ENCODE results near the gene FFAR3.

FFAR3 gene

GRCh38 chr19:35330475-35330874 is 27.8 kb upstream of the FFAR3 start:
- DNase-seq (ENCODE audit: low read depth, low spot score) = no peak

- DNase-seq (ENCODE audit: low read depth, low spot score) = no peak
Observed at GRCh38 chr19:35331551-35332214, 26.6 kb upstream of the FFAR3 start.

GRCh38 chr19:35332817-35333216 is 25.4 kb upstream of the FFAR3 start:
- DNase-seq (ENCODE audit: low read depth, low spot score) = no peak

- DNase-seq (ENCODE audit: low read depth, low spot score) = no peak
Observed at GRCh38 chr19:35334144-35334753, 24.0 kb upstream of the FFAR3 start.

GRCh38 chr19:35336166-35336955 is 21.9 kb upstream of the FFAR3 start:
- no peak for DNase-seq (ENCODE audit: low read depth, low spot score)

GRCh38 chr19:35337097-35337983 is 20.9 kb upstream of the FFAR3 start:
- DNase-seq (ENCODE audit: low read depth, low spot score) = no peak

- DNase-seq (ENCODE audit: low read depth, low spot score) = no peak
Observed at GRCh38 chr19:35337984-35338296, 20.3 kb upstream of the FFAR3 start.

- DNase-seq (ENCODE audit: low read depth, low spot score) = no peak
Observed at GRCh38 chr19:35340431-35340830, 17.8 kb upstream of the FFAR3 start.

- DNase-seq (ENCODE audit: low read depth, low spot score) = no peak
Observed at GRCh38 chr19:35341006-35341405, 17.3 kb upstream of the FFAR3 start.

GRCh38 chr19:35341565-35342225 is 16.6 kb upstream of the FFAR3 start:
- no peak for DNase-seq (ENCODE audit: low read depth, low spot score)

- DNase-seq (ENCODE audit: low read depth, low spot score) = no peak
Observed at GRCh38 chr19:35342430-35342829, 15.8 kb upstream of the FFAR3 start.

- DNase-seq (ENCODE audit: low read depth, low spot score) = no peak
Observed at GRCh38 chr19:35344511-35345031, 13.7 kb upstream of the FFAR3 start.

GRCh38 chr19:35345671-35346111 is 12.6 kb upstream of the FFAR3 start:
- no peak for DNase-seq (ENCODE audit: low read depth, low spot score)

- no peak for DNase-seq (ENCODE audit: low read depth, low spot score)
Observed at GRCh38 chr19:35346193-35347052, 11.8 kb upstream of the FFAR3 start.

GRCh38 chr19:35347171-35347929 is 10.9 kb upstream of the FFAR3 start, which contains the start of gene FFAR1:
FFAR1 (plus strand) TSS chr19:35347902; CDS start chr19:35351552, 3,650 bp downstream.
- no peak for DNase-seq (ENCODE audit: low read depth, low spot score)

GRCh38 chr19:35347930-35348298 is 10.3 kb upstream of the FFAR3 start:
- DNase-seq (ENCODE audit: low read depth, low spot score) = no peak

- no peak for DNase-seq (ENCODE audit: low read depth, low spot score)
Observed at GRCh38 chr19:35348911-35349611, 9.2 kb upstream of the FFAR3 start.

- DNase-seq (ENCODE audit: low read depth, low spot score) = no peak
Observed at GRCh38 chr19:35349614-35350521, 8.4 kb upstream of the FFAR3 start.
